Subcutaneous abdominal adipose tissue (tissue), 5 donors: ENCODE data around the gene NR6A1.

Experiments
- H3K27ac ChIP-seq: one replicate; pipeline ENCODE4 v1.7.0; 2013; ENCODE audit warnings: low read depth, mild to moderate bottlenecking, inconsistent platforms, low read length, moderate library complexity
- H3K27me3 ChIP-seq, 5 donors: one replicate each; pipeline ENCODE4 v1.7.0; 2013; ENCODE audit warnings: low read length in 5 of 5, inconsistent platforms in 1 of 5; ENCODE audit not compliant: control insufficient read depth in 5 of 5, insufficient read depth in 4 of 5
- H3K36me3 ChIP-seq, 5 donors: one replicate each; pipeline ENCODE4 v1.7.0; 2013; ENCODE audit warnings: low read length in 5 of 5; ENCODE audit not compliant: control insufficient read depth in 5 of 5, insufficient read depth in 5 of 5
- H3K4me1 ChIP-seq, 5 donors: one replicate each; pipeline ENCODE4 v1.7.0; 2013; ENCODE audit warnings: low read length in 5 of 5, mild to moderate bottlenecking in 3 of 5, moderate library complexity in 1 of 5; ENCODE audit not compliant: control insufficient read depth in 5 of 5, insufficient read depth in 5 of 5
- H3K4me3 ChIP-seq, 5 donors: one replicate each; pipeline ENCODE4 v1.7.0; 2013; ENCODE audit warnings: low read length in 5 of 5, low read depth in 1 of 5
- H3K9ac ChIP-seq, 5 donors: one replicate each; pipeline ENCODE4 v1.7.0; 2013; ENCODE audit warnings: low read length in 5 of 5, mild to moderate bottlenecking in 4 of 5, moderate library complexity in 3 of 5
- H3K9me3 ChIP-seq, 5 donors: one replicate each; pipeline ENCODE4 v1.7.0; 2013; ENCODE audit warnings: low read length in 5 of 5; ENCODE audit not compliant: control insufficient read depth in 5 of 5
- donor health status: healthy.
- donor health status: healthy.
- donor health status: healthy.
- donor health status: healthy.
- donor health status: healthy.

The NR6A1 gene

GRCh38 chr9:124733964-124734740 is 37.0 kb downstream of the NR6A1 start:
- H3K36me3 ChIP-seq, result no peaks in the 10 kb centered on the region
- no peaks in the 10 kb centered on the region for H3K9me3 ChIP-seq
- H3K9ac ChIP-seq, result no peak overlapping the region
- no peaks in the 10 kb centered on the region for H3K27me3 ChIP-seq
- no peaks in the 10 kb centered on the region for H3K4me1 ChIP-seq
- H3K4me3 ChIP-seq, result no peak overlapping the region
- H3K27ac ChIP-seq, result no peak overlapping the region

DNA sequence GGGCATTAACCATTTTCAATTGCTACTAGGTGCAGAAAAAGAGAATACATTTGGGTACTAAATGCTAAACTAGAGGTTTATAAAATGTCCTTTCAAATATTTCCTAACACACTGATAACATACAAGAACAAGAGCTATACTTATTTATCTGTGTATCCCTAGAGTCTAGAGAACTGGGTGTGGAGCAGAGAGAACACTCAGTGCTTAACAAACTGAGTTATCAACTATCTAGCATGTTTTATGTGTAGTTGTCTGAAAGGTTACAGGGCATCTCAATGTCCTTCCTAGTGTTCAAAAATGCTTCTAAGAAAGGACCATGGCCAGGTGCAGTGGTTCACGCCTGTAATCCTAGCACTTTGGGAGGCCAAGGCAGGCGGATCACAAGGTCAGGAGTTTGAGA is 40.3 kb downstream of the NR6A1 start:
- Histone ChIP-seq H3K4me3 (no peak overlapping the region), H3K27ac (no peak overlapping the region), H3K36me3 (no peaks in the 10 kb centered on the region), H3K9me3 (no peaks in the 10 kb centered on the region), H3K27me3 (no peaks in the 10 kb centered on the region), H3K4me1 (no peaks in the 10 kb centered on the region), H3K9ac (no peak overlapping the region)

- no peak overlapping the region for H3K4me3 ChIP-seq
- no peak overlapping the region for H3K27ac ChIP-seq
- H3K9ac ChIP-seq, result no peak overlapping the region
- H3K27me3 ChIP-seq, result no peaks in the 10 kb centered on the region
- H3K4me1 ChIP-seq, result peaks cover 0 to 13% (median 10%) of the 10 kb centered on the region in 5 donors
- H3K9me3 ChIP-seq, result no peaks in the 10 kb centered on the region
- H3K36me3 ChIP-seq, result no peaks in the 10 kb centered on the region
Observed at GRCh38 chr9:124726886-124727285, 44.2 kb downstream of the NR6A1 start.

DNA sequence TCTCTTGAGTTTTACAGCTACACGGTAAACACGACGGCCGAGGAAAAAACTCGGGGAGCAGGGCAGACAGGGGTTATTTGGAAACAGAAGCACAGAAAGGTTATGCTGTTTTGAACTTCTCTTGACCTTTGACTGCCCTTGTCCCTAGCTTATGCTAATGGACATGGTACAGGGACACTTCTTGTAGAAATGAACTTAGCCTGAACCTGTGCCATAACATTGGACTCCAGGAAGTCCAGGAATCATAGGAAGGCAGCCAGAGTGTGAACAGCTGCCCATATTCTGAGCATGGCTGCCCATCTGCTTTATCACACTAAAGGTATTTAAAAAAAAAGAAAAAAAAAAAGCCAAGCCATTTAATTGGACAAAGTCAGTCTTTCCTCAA is 46.1 kb downstream of the NR6A1 start:
- H3K27ac ChIP-seq, result no peak overlapping the region
- no peaks in the 10 kb centered on the region for H3K9me3 ChIP-seq
- H3K9ac ChIP-seq, result no peak overlapping the region
- H3K4me1 ChIP-seq, result peaks cover 0 to 28% (median 21%) of the 10 kb centered on the region in 5 donors
- no peak overlapping the region for H3K4me3 ChIP-seq
- H3K27me3 ChIP-seq, result no peaks in the 10 kb centered on the region
- no peaks in the 10 kb centered on the region for H3K36me3 ChIP-seq

- Histone ChIP-seq H3K9me3 (no peaks in the 10 kb centered on the region), H3K27ac (no peak overlapping the region), H3K4me3 (no peak overlapping the region), H3K36me3 (no peaks in the 10 kb centered on the region), H3K4me1 (peaks cover 0 to 28% (median 21%) of the 10 kb centered on the region in 5 donors), H3K9ac (peak overlapping the region in 1 of 5 donors; percentile 39), H3K27me3 (no peaks in the 10 kb centered on the region)
Observed at GRCh38 chr9:124724415-124725067, 46.6 kb downstream of the NR6A1 start.

DNA sequence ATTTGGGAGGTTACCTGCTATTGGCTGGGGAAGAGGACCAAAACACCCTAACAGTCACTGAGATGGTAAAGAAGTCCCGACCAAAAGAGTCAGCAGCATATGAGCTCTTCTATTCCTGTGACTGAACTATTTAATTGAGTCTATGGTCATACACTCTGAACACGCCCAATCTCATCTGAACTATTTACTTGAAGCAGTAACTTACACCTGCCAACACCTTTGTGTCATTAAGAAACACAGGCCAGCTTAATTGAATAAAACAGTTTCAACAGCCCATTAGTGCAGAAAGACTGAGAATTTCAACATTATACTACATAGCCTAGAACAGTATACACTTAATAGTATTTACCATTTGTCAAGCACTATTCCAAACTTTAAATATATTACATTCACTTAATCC is 47.8 kb downstream of the NR6A1 start:
- no peaks in the 10 kb centered on the region for H3K36me3 ChIP-seq
- no peak overlapping the region for H3K27ac ChIP-seq
- H3K9ac ChIP-seq, result peak overlapping the region in 1 of 5 donors; percentile 6
- no peak overlapping the region for H3K4me3 ChIP-seq
- no peaks in the 10 kb centered on the region for H3K27me3 ChIP-seq
- no peaks in the 10 kb centered on the region for H3K9me3 ChIP-seq
- peaks cover 0 to 28% (median 21%) of the 10 kb centered on the region in 5 donors for H3K4me1 ChIP-seq

DNA sequence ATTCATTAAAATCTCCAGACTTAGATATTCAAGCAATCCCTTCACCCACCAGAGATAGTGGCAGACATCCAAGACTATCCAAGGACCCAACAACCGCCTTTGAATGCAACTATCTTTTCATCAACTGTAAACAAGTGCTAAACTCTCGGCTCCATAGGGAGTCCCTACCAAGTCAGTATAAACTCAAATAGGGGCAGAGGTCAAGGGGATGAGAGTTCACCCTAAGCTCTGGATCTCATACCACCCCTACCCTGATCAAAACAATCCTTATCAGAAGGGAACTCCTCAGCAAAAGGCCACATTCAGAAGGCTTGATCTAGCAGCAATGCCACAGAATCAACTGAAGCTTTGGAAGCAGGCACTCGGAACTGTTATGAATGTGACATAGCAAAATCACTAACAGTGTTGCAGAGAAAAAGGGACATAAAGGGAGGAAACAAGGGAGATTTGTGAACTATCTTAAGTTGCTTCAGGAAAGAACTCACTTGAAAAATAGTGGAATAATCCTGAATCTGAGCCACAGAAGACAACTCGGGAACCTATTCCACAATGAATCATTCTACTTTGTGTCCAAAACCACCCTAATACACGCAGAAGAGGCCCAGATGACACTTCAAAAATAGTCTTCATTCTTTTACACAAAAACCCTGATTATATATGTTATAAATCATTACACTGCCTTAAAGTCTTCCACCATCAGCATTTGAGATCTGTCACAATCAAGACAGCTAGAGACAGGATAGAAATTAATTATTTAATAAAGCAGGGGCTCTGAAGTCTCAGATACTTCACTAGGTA is 49.8 kb downstream of the NR6A1 start:
- H3K9me3 ChIP-seq, result no peaks in the 10 kb centered on the region
- H3K36me3 ChIP-seq, result no peaks in the 10 kb centered on the region
- no peak overlapping the region for H3K9ac ChIP-seq
- peak overlapping the region; percentile 25 for H3K27ac ChIP-seq
- no peaks in the 10 kb centered on the region for H3K27me3 ChIP-seq
- peaks cover 0 to 28% (median 21%) of the 10 kb centered on the region in 5 donors for H3K4me1 ChIP-seq
- H3K4me3 ChIP-seq, result no peak overlapping the region

DNA sequence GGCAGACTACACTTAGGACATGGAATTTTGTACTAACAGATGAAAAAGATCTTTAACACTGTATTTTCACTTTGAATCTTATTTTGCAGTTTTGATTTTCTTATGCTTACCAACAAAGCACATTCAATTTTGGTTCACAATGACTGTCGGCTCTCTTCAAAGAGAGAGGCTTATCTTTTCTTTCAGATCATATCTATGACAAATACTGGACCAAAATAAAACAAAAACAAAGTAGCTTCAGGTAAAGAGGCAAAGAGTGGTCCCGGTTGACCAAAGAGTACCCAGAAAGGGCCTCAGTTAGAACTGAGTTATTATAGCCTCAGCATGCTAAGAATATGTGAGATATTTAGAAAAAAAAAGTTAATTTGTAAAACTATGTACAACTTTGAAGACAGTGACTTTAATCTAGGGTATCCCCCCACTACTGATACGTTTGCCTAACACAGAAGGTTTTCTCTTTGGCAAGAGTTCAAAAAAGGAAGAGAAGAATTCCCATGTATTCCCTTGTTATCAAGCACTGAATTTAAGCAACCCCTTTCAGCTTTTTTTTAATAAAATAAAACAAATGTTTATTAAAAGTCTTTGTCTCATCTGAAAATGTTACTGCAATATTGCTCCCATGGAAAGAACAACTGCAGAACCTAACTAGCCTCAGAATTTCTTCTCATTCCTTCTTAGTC is 50.5 kb downstream of the NR6A1 start:
- Histone ChIP-seq H3K9me3 (no peaks in the 10 kb centered on the region), H3K9ac (no peak overlapping the region), H3K27ac (peak overlapping the region; percentile 25), H3K36me3 (no peaks in the 10 kb centered on the region), H3K4me1 (peaks cover 0 to 28% (median 21%) of the 10 kb centered on the region in 5 donors), H3K27me3 (no peaks in the 10 kb centered on the region), H3K4me3 (no peak overlapping the region)

GRCh38 chr9:124718928-124719327 is 52.2 kb downstream of the NR6A1 start:
- no peak overlapping the region for H3K27ac ChIP-seq
- peaks cover 0 to 16% (median 9%) of the 10 kb centered on the region in 5 donors for H3K4me1 ChIP-seq
- no peaks in the 10 kb centered on the region for H3K36me3 ChIP-seq
- no peaks in the 10 kb centered on the region for H3K27me3 ChIP-seq
- H3K9ac ChIP-seq, result no peak overlapping the region
- H3K4me3 ChIP-seq, result no peak overlapping the region
- no peaks in the 10 kb centered on the region for H3K9me3 ChIP-seq
